Keratinocyte (primary cell): ENCODE data around the gene SLC23A2. TPM values are rescaled to one million over a fixed set of nuclear protein-coding genes. Genes with fewer than 3 reads are reported as not detected.

Experiments
- DNase-seq: peaks from one replicate; pipeline ENCODE4 v3.0.0-alpha.2; 2011; ENCODE audit warnings: low read depth, missing footprints, low spot score
- FAIRE-seq: peaks from 2 replicates; lab custom pipeline; 2011; peaks lifted over from hg19 to GRCh38; lab: Jason Lieb, UNC
- H2AFZ ChIP-seq: 2 replicates; pipeline ENCODE4 v1.6.0; 2012; ENCODE audit warnings: low read length, control low read depth, inconsistent platforms; ENCODE audit not compliant: control insufficient read depth
- H3K27ac ChIP-seq: 2 replicates; pipeline ENCODE4 v1.5.1; 2011; ENCODE audit warnings: low read length; ENCODE audit not compliant: control insufficient read depth, insufficient read depth
- H3K27me3 ChIP-seq: 3 replicates; pipeline ENCODE4 v1.6.0; 2011; ENCODE audit warnings: low read length; ENCODE audit not compliant: control insufficient read depth, insufficient read depth; ENCODE audit errors: extremely low read depth
- H3K36me3 ChIP-seq, 2 experiments: 2 replicates in 1 of 2; 3 replicates in 1 of 2; pipeline ENCODE4 v1.5.1; 2011; ENCODE audit warnings: low read length in 2 of 2, mild to moderate bottlenecking in 1 of 2; ENCODE audit not compliant: control insufficient read depth in 2 of 2, insufficient read depth in 2 of 2; ENCODE audit errors: extremely low read depth in 1 of 2
- H3K4me1 ChIP-seq: 3 replicates; pipeline ENCODE4 v1.5.1; 2011; ENCODE audit warnings: low read length; ENCODE audit not compliant: control insufficient read depth, insufficient read depth; ENCODE audit errors: extremely low read depth
- H3K4me2 ChIP-seq: 3 replicates; pipeline ENCODE4 v1.6.0; 2011; ENCODE audit warnings: low read depth, low read length; ENCODE audit not compliant: control insufficient read depth, insufficient read depth; ENCODE audit errors: extremely low read depth
- H3K4me3 ChIP-seq, 3 experiments: fragments of 200-600 bp in 1 of 3; sonication (generic) in 1 of 3; 2 replicates in 2 of 3; 3 replicates in 1 of 3; pipeline ENCODE4 v1.5.1; 2011 to 2016; ENCODE audit warnings: low read length in 3 of 3, mild to moderate bottlenecking in 3 of 3, control low read depth in 2 of 3, inconsistent platforms in 1 of 3, low read depth in 1 of 3, mixed read lengths in 1 of 3, mixed run types in 1 of 3, moderate library complexity in 1 of 3; ENCODE audit not compliant: control insufficient read depth in 2 of 3, insufficient read depth in 2 of 3; ENCODE audit errors: extremely low read depth in 1 of 3
- H3K79me2 ChIP-seq: 2 replicates; pipeline ENCODE4 v1.6.0; 2012; ENCODE audit warnings: low read length; ENCODE audit not compliant: control insufficient read depth, insufficient read depth
- H3K9ac ChIP-seq: 3 replicates; pipeline ENCODE4 v1.6.0; 2011; ENCODE audit warnings: low read length; ENCODE audit not compliant: control insufficient read depth, insufficient read depth; ENCODE audit errors: extremely low read depth
- H3K9me1 ChIP-seq: 3 replicates; pipeline ENCODE4 v1.6.0; 2011; ENCODE audit warnings: low read length; ENCODE audit not compliant: control insufficient read depth, insufficient read depth; ENCODE audit errors: extremely low read depth
- H3K9me3 ChIP-seq: 2 replicates; pipeline ENCODE4 v1.5.1; 2012; ENCODE audit warnings: low read depth, low read length; ENCODE audit not compliant: control insufficient read depth
- H4K20me1 ChIP-seq: 3 replicates; pipeline ENCODE4 v1.6.0; 2011; ENCODE audit warnings: low read length; ENCODE audit not compliant: control insufficient read depth, insufficient read depth; ENCODE audit errors: extremely low read depth
- CTCF ChIP-seq, 3 experiments: IDR thresholded peaks in 1 of 3; conservative IDR thresholded peaks in 1 of 3; optimal IDR thresholded peaks in 1 of 3; 2 replicates in 2 of 3; 3 replicates in 1 of 3; pipeline versions ENCODE3 to v1.5.1; 2011; ENCODE audit warnings: low read length in 3 of 3, mild to moderate bottlenecking in 3 of 3, moderate library complexity in 2 of 3, control low read depth in 1 of 3, inconsistent platforms in 1 of 3; ENCODE audit not compliant: insufficient read depth in 2 of 3; ENCODE audit errors: extremely low read depth in 1 of 3
- EZH2 ChIP-seq: IDR thresholded peaks from one replicate; pipeline ENCODE4 v1.6.1; 2012; ENCODE audit warnings: inconsistent platforms, mild to moderate bottlenecking, low read length, moderate library complexity
- dilution Hi-C: fragments of 300-500 bp; cut with MboI; formaldehyde crosslinking; loops from one replicate; pipeline ENCODE4 v1.7.0; 2020; ENCODE audit warnings: low sequenced_read_pairs; ENCODE audit not compliant: extremely low pct_ligation_motif_present
- polyA plus RNA-seq, 5 experiments: library from polyadenylated mRNA; depleted of rRNA in 3 of 5; stranded (reverse) in 3 of 5; stranded (forward) in 1 of 5; unstranded in 1 of 5; fragments of >200 nt; gene quantifications; 1 replicate in 1 of 5; 2 replicates in 3 of 5; 3 replicates in 1 of 5; pipeline versions ENCODE4 v1.2.1 to v1.2.3, GENCODE V29; 2011 to 2012; ENCODE audit warnings: missing spikeins in 2 of 5, low read depth in 1 of 5, low replicate concordance in 1 of 5

SLC23A2 gene
- polyA plus RNA-seq, 1 donor (not counting 4 experiments of a cell fraction or from before 2014, with no cell fraction given), result 13.4 TPM

DNA sequence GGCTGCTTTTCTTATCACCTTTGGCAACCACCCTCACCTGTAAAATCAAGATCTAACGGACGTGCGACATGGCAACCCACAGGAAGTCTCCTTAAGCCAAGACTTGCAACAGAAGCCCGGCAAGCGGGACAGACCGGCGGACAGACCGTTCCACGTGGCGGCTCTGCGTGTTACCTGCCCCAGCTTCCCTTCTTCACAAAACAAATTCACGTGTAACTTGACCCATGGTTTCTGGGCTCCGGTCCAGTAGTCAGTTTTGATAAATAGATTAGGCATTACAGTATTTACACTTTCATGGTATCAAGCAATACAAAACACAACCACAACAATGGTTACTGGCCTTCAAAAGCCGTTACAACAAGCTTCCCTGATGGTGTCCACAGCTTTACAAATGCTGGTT, 145.8 kb downstream of the SLC23A2 start:
- Histone ChIP-seq H3K9me1 (no peaks in the 10 kb centered on the region), H3K27me3 (no peaks in the 10 kb centered on the region), H4K20me1 (no peaks in the 10 kb centered on the region), H3K4me3 (no peak overlapping the region), H3K4me2 (no peak overlapping the region), H3K36me3 (peaks cover 11 to 19% of the 10 kb centered on the region in 2 experiments), H3K27ac (no peak overlapping the region), H3K4me1 (no peaks in the 10 kb centered on the region), H2AFZ (no peak overlapping the region), H3K9me3 (no peaks in the 10 kb centered on the region), H3K9ac (no peak overlapping the region), H3K79me2 (no peaks in the 10 kb centered on the region)
- dilution Hi-C loops, result no loop called here
- FAIRE-seq (no peak), DNase-seq (no peak)
- TF ChIP-seq EZH2, result no peak
- no peak for TF ChIP-seq CTCF (optimal IDR thresholded peaks at IDR 0.05 in 1 of 3, IDR thresholded peaks at IDR 0.05 in 1 of 3, conservative IDR thresholded peaks at IDR 0.05 in 1 of 3; ENCODE audit: extremely low read depth in 1 of 3, insufficient read depth in 2 of 3, low read length in 3 of 3)

DNA sequence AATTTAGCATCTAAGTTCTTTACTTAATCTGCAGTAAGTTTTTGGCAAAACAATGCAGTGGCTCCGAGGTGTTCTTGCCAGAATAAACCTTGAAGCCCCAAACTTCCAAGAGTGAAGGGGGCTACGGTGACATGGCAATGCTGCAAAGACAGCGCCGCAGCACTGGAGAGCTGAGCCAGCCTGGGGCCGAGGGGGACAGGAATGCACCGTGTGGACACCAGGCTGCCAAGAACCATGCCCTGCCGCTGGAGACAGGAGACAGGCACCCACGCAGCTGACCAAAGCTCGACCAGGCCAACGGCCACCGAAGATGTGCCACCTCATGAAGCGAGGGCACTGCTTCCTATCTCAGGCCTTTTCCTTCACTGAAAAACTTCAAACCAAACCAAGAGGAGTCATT, 146.2 kb downstream of the SLC23A2 start:
- Histone ChIP-seq H3K9me1 (no peaks in the 10 kb centered on the region), H3K4me1 (no peaks in the 10 kb centered on the region), H3K4me3 (no peak overlapping the region), H3K36me3 (peaks cover 11 to 19% of the 10 kb centered on the region in 2 experiments), H3K27ac (no peak overlapping the region), H4K20me1 (no peaks in the 10 kb centered on the region), H3K9me3 (no peaks in the 10 kb centered on the region), H2AFZ (no peak overlapping the region), H3K79me2 (no peaks in the 10 kb centered on the region), H3K27me3 (no peaks in the 10 kb centered on the region), H3K4me2 (no peak overlapping the region), H3K9ac (no peak overlapping the region)
- no peak for FAIRE-seq
- dilution Hi-C loops, result no loop called here
- DNase-seq, result no peak
- TF ChIP-seq EZH2 (no peak), CTCF (optimal IDR thresholded peaks at IDR 0.05 in 1 of 3, IDR thresholded peaks at IDR 0.05 in 1 of 3, conservative IDR thresholded peaks at IDR 0.05 in 1 of 3; ENCODE audit: extremely low read depth in 1 of 3, insufficient read depth in 2 of 3, low read length in 3 of 3) (no peak)
